Measurements from ENCODE around the gene TXNDC9.
A peak's percentile ranks its signal among the peaks of the same experiment; 100 is the strongest.
"Not testable (repeated sequence)": the region's sequence is repeated elsewhere in the genome, so short reads cannot be mapped to it uniquely, and the experiment has no call there.

Gene TXNDC9

DNA sequence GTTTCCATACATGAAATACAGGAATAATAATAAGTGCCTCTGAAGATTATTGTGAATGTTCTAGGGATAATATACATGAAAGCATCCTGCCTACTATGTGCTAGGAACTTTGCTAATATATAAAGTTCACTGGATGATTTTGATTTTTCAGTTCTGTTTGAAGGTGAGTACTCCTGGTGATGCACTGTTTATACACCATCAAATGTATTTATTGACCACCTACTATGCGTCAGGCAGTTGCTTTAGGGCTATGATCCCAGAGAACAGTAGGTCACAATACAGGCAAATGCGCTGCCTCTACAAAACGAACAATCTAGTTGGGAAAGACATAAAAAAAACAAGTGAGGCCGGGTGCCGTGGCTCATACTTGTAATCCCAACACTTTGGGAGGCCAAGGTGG, 10.7 kb downstream of the TXNDC9 start:
- no peak for DNase-seq (ENCODE audit: low read depth)

DNA sequence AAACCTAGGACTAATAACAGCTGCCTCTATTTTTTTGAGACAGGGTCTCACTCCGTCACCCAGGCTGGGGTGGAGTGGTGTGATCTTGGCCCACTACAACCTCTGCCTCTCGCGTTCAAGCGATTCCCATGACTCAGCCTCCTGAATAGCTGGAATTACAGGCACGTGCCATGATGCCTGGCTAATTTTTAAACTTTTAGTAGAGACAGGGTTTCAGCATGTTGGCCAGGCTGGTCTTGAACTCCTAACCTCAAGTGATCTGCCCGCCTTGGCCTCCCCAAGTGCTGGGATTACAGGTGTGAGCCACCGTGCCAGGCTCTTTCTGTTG, 18.3 kb downstream of the TXNDC9 start:
- DNase-seq (ENCODE audit: low read depth) = not testable (repeated sequence)

DNA sequence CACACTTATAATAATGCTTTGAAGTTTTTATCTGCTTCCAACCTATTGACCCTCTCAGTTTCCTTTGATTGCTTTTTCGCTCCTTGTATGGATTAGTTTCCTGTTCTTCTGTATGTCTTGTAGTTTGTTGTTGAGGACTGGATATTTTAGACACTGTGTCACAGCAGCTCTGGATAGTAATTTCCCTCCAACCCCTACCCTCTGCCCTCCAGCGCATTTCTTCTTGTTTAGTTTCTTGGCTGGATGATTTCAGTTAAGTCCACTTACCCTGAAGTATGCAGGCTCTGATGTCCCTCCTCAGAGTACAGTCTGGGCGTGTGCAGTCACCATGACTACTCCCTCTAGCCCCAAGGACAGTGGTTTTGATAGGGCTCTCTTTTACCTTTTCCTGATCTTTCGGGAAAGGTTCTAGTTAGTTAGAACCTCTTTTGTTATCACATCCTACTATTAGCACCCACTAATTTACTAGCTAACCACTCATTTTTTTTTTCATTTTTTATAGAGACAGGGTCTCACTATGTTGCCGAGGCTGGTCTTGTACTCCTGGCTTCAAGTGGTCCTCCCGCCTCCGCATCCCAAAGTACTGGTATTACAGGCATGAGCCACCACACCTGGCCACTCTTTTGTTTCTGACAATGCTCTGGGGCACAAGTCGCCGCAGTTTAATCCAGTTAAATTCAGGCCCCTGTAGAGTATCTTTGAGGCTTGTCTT, 18.8 kb downstream of the TXNDC9 start:
- DNase-seq (ENCODE audit: low read depth) = no peak

GRCh38 chr2:99301097-99301496, 35.0 kb downstream of the TXNDC9 start, which contains the start of gene LYG1:
TSS of gene LYG1 (minus strand) at chr2:99301197. CDS start at chr2:99295670, 5,527 bp downstream.
- DNase-seq (ENCODE audit: low read depth) = not testable (repeated sequence)

GRCh38 chr2:99299580-99299979, 36.6 kb downstream of the TXNDC9 start:
- no peak for DNase-seq (ENCODE audit: low read depth)

GRCh38 chr2:99297994-99298393, 38.1 kb downstream of the TXNDC9 start:
- DNase-seq (ENCODE audit: low read depth) = peak; percentile 26

DNA sequence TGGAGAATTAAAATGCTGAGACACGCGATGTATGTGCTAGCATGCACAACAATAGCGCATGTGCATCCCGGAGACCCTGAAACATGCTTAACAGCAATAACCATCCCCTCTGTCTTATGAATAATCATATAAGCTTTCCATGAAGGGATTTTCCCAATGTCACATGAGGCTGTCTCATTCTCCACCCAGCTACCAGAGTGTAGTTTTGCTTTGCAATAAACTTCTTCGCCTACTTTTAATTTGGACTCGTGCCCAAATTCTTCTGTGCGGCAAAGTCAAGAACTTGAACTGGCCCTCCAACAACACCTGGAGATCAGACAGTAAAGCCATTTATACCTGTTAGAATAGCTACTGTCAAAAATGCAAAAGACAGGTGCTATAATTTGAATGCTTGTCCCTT, 50.6 kb downstream of the TXNDC9 start:
- no peak for DNase-seq (ENCODE audit: low read depth)

DNA sequence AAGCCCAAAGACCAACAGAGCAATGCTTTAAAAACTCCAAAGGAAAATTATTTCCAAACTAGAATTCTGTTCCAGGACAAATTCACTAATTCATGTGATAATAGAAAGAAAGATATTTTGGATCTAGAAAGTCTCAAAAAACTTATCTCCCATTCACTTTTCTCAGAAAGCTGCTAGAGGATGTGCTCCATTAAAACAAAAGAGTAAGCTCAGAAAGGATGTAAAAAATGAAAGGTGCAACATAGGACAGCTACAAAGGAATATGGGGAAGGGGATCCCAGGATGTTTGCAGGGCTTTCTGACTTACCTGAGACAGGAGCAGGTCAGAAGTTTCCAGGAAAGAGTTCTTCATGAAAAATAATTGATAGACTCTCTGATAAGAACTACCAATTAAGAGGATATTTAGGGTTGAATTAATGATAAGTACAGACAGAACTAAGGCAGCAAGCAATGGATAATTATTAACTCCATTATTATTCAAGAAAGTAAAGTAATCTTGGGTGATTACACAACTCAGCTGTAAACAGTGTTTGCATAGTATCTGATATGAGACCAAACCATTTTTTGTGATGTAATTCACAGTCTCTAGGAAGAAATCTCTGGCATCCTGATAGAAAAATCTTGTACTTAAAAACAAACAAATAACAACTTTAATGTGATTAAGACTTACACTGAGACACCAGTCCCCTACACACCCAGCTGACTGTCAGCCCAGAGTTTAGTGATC, 56.0 kb downstream of the TXNDC9 start:
- no peak for DNase-seq (ENCODE audit: low read depth)

GRCh38 chr2:99278793-99279291, 57.3 kb downstream of the TXNDC9 start:
- peak; percentile 94 for DNase-seq (ENCODE audit: low read depth)

- not testable (repeated sequence) for DNase-seq (ENCODE audit: low read depth)
Measured at GRCh38 chr2:99278195-99278765, 57.9 kb downstream of the TXNDC9 start.

GRCh38 chr2:99275882-99276281, 60.3 kb downstream of the TXNDC9 start:
- no peak for DNase-seq (ENCODE audit: low read depth)

All from HS-5 (cell line).